NCI-H146 treated with DMSO at 0.1 percent for 48 hours (cell line): ENCODE measurements around the gene ST6GALNAC5.
"Not testable (repeated sequence)": the region's sequence is repeated elsewhere in the genome, so short reads cannot be mapped to it uniquely, and the experiment has no call there.

Source experiments
- DNase-seq: peaks from one replicate; lab custom pipeline; 2025; ENCODE audit not compliant: unreplicated experiment; lab: John Stamatoyannopoulos, UW

The ST6GALNAC5 gene

GRCh38 chr1:76865696-76866286 is 1.5 kb upstream of the ST6GALNAC5 start:
- no peak for DNase-seq

DNA sequence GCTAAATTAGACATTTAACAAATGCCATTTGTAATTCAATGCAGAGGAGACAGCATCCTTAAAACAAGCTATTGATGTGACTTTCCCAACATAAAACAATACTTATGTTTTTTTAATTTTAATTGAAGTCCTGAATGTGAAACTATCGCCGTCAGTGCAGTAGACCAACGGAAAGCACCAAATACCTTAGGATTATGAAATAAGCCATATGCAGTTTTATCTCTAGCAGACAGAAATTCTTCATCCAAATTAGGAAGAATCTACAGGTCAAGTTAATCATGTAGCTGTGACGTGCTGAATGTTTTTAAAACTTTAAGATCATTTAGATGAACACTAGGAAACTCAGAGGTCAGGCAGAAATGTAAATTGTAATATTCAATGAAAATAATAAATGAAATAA is 714 bp upstream of the ST6GALNAC5 start:
- no peak for DNase-seq

DNA sequence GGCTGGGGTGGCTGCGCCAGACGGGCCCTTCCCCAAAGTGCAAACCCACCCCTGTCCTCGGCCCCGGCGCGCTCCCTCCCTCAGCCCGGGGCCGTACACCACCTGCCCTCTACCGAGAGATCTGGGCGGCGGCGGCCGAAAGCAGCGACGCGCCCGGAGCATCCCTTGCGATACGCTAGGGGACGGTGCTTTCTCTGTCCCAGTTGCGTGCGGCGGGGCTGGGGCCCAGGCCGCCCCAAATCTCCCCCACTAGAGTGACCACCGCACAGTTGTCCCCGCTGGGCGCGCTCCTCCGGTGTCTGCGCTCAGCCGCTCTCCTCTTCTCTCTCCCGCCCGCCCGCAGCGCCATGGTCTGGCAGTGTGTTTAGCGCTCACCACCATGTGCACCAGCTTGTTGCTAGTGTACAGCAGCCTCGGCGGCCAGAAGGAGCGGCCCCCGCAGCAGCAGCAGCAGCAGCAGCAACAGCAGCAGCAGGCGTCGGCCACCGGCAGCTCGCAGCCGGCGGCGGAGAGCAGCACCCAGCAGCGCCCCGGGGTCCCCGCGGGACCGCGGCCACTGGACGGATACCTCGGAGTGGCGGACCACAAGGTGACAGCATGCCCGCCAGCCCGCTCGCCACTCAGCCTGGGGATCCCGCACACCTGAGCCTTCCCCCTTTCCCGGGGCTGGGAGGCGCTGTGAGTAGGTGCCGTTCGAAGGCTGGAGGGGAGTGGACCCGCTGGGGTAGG is 1.0 kb downstream of the ST6GALNAC5 start:
- peak; percentile 69 for DNase-seq

DNA sequence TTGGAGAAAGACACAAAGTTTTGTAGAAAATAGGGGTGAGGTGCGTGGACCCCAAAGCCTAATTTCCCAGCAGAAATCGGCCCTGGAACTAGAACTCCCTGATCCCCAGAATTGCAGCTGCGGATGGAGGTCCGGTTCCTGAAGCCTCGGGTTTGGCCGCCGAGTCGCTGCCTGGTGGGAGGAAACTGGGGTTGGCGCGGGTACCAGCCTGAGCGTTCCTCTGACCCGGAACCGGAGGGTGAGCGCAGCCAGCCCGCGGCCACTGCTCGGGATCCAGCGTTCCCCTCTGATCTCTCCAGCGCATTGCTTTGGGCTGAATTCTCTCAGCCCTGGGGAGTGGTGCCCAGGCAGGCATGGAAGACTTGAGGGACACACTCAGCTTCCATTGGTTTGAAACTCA is 1.6 kb downstream of the ST6GALNAC5 start:
- peak; percentile 25 for DNase-seq

GRCh38 chr1:76870037-76870436 is 2.8 kb downstream of the ST6GALNAC5 start:
- DNase-seq = no peak

GRCh38 chr1:76871355-76871974 is 4.2 kb downstream of the ST6GALNAC5 start:
- no peak for DNase-seq

- no peak for DNase-seq
Measured at GRCh38 chr1:76872944-76873343, 5.7 kb downstream of the ST6GALNAC5 start.

DNA sequence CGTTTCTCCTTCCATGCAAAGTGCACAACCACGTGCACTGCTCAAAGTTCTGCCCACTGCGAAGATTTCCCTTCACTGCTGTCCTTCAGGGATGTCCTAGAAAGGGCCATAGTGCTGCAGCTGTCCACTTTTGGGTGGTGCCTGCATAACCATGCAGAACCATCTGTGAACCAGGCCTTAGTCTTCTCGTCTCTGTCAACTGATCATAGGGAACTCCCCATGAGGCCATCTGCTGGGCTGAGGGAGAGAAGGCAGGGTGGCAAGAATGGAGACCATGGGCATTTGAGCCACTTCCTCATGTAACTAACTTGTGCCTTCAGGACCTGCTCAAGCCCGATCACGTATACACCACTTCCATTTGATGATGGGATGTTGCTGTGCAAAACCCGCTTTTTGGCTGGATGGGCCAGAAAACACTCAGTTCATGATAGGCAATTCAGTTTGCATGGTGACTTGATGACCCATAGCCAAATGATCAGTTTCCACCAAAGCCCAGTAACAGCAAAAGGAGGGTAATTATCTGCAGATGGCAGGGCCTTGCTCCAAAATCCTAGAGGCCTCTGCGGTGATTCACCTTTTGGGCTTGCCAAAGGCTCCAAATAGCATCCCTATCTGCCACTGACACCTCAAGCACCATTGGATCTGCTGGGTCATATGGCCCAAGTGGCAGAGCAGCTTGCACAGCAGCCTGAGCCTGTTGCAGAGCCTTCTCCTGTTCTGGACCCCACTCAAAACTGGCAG is 9.5 kb downstream of the ST6GALNAC5 start:
- no peak for DNase-seq

- DNase-seq = not testable (repeated sequence)
Measured at GRCh38 chr1:76879014-76879413, 11.7 kb downstream of the ST6GALNAC5 start.

DNA sequence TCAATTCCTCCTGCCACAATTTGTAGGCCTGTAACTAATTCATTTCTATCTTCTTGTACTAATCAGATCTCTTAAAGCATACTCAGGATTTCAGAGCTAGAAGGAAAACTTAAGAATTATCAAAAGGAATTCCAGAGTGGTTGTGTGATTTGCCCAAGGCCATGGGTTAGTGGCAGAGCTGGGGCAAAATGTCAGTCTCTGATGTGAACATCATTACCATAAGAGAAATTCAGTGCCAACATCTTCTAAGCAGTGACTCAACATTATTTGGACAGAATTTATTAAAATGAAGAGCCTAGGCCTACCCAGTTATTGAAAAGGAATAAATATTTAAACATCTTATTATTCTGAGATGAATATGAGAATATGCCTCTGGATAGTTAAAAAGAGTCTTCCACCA is 14.5 kb downstream of the ST6GALNAC5 start:
- no peak for DNase-seq

DNA sequence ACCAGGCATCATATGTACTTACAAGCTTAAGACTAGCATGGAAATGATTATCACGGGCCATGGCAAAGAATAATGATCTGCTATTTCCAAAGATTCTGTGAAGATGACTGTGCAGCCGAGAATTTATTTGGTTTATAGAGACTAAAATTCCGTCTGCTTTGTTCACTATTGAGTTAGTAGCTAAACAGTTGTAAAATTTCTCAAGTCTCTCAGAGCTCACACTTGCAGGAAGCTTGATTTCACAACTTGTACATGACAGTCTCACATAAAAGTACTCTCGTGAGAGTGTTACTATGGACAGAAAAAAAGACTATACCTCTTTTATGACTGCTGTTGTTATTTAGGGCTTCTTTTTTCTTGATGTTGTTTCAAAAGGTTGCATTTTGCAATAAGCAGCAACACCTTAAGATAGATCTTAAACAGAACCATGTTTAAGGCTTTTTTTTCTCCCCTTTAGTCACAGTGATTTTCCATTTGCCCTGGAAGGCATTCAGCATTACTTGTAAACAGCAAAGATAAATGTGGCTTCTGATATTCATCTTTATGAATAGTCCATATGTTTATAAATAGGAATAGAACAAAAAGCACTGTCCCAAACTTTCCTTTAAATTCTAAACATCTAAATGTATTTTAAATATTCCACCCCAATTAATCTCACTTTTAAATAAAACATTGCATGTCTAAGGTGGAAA is 24.8 kb downstream of the ST6GALNAC5 start:
- no peak for DNase-seq

GRCh38 chr1:76892675-76893074 is 25.4 kb downstream of the ST6GALNAC5 start:
- no peak for DNase-seq

- DNase-seq = peak; percentile 51
Measured at GRCh38 chr1:76901158-76901767, 34.0 kb downstream of the ST6GALNAC5 start.

DNA sequence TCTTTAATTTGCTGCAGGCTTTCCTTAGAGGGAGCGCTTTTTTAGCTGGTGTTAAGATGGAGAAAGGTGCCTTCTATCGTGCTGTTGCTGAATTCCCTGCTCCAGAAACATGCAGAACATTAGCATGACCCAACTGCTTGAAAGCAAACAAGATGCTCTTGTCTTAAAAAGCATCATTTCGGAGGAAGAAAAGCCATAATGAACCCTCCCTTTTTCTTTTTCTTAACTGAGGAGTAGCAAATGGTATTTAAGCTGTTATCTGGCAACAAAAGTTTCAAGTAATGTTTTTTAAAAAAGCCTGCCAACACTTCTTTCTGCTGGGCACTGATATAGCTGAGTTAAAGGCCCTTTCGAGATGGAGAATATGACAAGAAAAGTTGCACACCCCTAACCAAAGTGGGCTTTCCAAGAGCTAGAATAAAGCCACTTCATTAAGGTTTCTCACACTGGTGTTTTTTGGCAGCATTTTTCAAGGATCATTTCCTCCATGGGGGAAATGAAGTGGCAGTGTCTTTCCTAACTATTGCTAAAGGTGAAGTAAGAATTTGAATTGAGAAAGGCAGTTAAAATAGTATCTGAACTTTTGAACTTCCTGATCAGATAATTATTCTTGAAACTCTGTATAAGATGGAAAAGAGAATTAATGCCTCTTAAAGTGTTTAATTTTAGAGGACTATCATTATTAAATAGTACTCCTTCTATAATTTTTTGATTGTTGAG is 38.8 kb downstream of the ST6GALNAC5 start:
- no peak for DNase-seq

DNA sequence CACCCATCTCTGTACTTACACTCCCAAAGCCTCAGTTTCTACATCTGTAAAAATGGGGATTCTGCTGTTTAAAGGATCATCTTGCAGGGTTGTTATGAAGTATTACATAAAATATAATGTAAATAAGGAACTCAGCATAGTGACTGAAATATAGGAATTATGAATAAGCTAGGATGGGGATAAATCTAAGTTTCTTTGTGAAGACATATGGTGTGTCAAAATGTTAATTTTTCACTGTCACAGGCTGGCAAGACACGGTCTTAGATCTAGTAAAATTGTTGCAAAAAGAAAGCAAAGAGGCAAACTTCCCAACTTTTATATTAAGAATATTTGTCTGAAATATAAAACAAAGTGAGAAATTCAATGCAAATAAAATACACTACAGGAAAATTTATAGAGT is 42.0 kb downstream of the ST6GALNAC5 start:
- no peak for DNase-seq

DNA sequence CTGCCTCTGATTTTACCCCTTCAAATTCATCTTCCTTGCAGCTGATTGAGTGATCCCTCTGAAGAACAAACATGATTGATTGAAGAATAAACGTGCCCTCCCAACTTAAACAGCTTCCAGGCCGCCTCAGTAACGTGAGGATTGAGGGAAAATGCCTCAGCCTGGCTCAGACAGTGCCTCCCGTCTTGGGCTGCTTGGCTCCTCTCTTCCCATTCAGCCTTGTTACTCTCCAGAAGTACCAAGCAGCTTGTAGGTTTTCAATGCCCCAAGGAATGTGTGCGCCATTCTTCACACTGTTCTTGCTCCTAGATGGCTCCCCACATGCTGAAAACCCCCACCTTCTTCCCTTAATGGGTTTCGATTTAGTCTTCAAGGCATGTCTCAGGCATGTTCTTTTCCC is 51.8 kb downstream of the ST6GALNAC5 start:
- DNase-seq = no peak

GRCh38 chr1:76921590-76921989 is 54.3 kb downstream of the ST6GALNAC5 start:
- DNase-seq = no peak

DNA sequence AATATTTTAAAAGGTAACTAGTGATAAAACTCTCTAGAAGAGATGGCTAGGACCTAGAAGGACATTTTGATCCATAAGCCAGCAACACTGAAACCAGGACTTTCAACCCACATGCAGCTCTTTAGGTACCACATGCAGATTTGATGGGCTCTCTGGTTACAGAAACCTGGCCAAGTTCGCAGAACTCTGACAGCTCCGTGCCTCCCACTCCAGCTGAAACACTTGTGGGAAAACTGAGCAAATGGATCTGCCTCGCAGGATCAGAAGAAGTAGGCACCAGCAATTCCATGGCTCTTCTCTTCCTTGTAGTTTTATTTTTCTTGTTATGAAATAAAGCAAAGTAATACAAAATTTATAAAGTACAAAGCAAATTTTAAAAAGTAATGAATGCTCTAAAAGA is 58.5 kb downstream of the ST6GALNAC5 start:
- no peak for DNase-seq

GRCh38 chr1:76928522-76928921 is 61.2 kb downstream of the ST6GALNAC5 start:
- DNase-seq = no peak

- no peak for DNase-seq
Measured at GRCh38 chr1:76929136-76929535, 61.9 kb downstream of the ST6GALNAC5 start.
